ENCODE measurements around the gene ZNF8.

The ZNF8 gene

GRCh38 chr19:58326501-58326913 lies 47.8 kb downstream of the ZNF8 start:
- TF ChIP-seq CTCF (IDR thresholded peaks at IDR 0.05; ENCODE audit: insufficient read depth, low read length, missing control alignments), result no peak

GRCh38 chr19:58326914-58327726 lies 48.4 kb downstream of the ZNF8 start, which contains the start of gene ZSCAN22:
Gene ZSCAN22 (plus strand): TSS chr19:58326994. CDS start chr19:58334803, 7,809 bp downstream.
- peak; percentile 67 for DNase-seq (ENCODE audit: low read depth, low spot score)
- no peak for TF ChIP-seq CTCF (IDR thresholded peaks at IDR 0.05; ENCODE audit: insufficient read depth, low read length, missing control alignments)
- peak within 1 kb of the TSS; percentile 99 for H3K4me3 ChIP-seq (ENCODE audit: low read depth, low read length)
- ChIA-PET CTCF (interaction anchor here (0.8 kb wide), 1 partner anchor 9 kb away, joined by 3 read pairs; no protein-coding TSS in a partner anchor), POLR2A (interaction anchor here (0.5 to 1.4 kb wide), 8 partner anchors 9 to 56 kb away, joined by 3 to 6 read pairs (median 4); partner anchors contain the start of genes ERVK3-1 and ZNF497)

More at GRCh38 chr19:58326501-58326913, 47.8 kb downstream of the ZNF8 start:
- POLR2A ChIA-PET, result interaction anchor here (0.5 to 1.4 kb wide), 8 partner anchors 9 to 56 kb away, joined by 3 to 6 read pairs (median 4); partner anchors contain the start of genes ERVK3-1 and ZNF497
- CTCF ChIA-PET, result interaction anchor here (0.8 kb wide), 1 partner anchor 10 kb away, joined by 3 read pairs; no protein-coding TSS in a partner anchor
- peak overlapping the region; percentile 99 for H3K4me3 ChIP-seq (ENCODE audit: low read depth, low read length)
- no peak for DNase-seq (ENCODE audit: low read depth, low spot score)

GRCh38 chr19:58328999-58329398 lies 50.2 kb downstream of the ZNF8 start:
- TF ChIP-seq CTCF (IDR thresholded peaks at IDR 0.05; ENCODE audit: insufficient read depth, low read length, missing control alignments), result no peak
- no peak for DNase-seq (ENCODE audit: low read depth, low spot score)
- ChIA-PET CTCF (no interaction called here), POLR2A (no interaction called here)
- no peak overlapping the region for H3K4me3 ChIP-seq (ENCODE audit: low read depth, low read length)

GRCh38 chr19:58330458-58330857 lies 51.7 kb downstream of the ZNF8 start:
- no peak for TF ChIP-seq CTCF (IDR thresholded peaks at IDR 0.05; ENCODE audit: insufficient read depth, low read length, missing control alignments)
- no peak for DNase-seq (ENCODE audit: low read depth, low spot score)
- H3K4me3 ChIP-seq (ENCODE audit: low read depth, low read length), result no peak overlapping the region
- ChIA-PET POLR2A (interaction anchor here (0.6 to 1.2 kb wide), 2 partner anchors 17 to 40 kb away, joined by 4 to 9 read pairs; no protein-coding TSS in a partner anchor), CTCF (no interaction called here)

- no peak for DNase-seq (ENCODE audit: low read depth, low spot score)
- H3K4me3 ChIP-seq (ENCODE audit: low read depth, low read length), result no peak overlapping the region
- ChIA-PET POLR2A (no interaction called here), CTCF (no interaction called here)
- TF ChIP-seq CTCF (IDR thresholded peaks at IDR 0.05; ENCODE audit: insufficient read depth, low read length, missing control alignments), result no peak
Measured at GRCh38 chr19:58332697-58333096, 53.9 kb downstream of the ZNF8 start.

GRCh38 chr19:58334691-58335249 lies 56.0 kb downstream of the ZNF8 start:
- no peak overlapping the region for H3K4me3 ChIP-seq (ENCODE audit: low read depth, low read length)
- TF ChIP-seq CTCF (IDR thresholded peaks at IDR 0.05; ENCODE audit: insufficient read depth, low read length, missing control alignments), result no peak
- DNase-seq (ENCODE audit: low read depth, low spot score), result no peak
- CTCF ChIA-PET, result no interaction called here
- POLR2A ChIA-PET, result interaction anchor here (1.0 to 1.2 kb wide), 2 partner anchors 11 to 12 kb away, joined by 3 to 6 read pairs; no protein-coding TSS in a partner anchor
